ENCODE data around the gene COG5. TPM values are rescaled to one million over a fixed set of nuclear protein-coding genes. Genes with fewer than 3 reads are reported as not detected.
A peak's percentile ranks its signal among the peaks of the same experiment; 100 is the strongest.

Gene COG5
- polyA plus RNA-seq, 10 donors = 23.9 to 36.5 (median 28.1) TPM

- no peak for DNase-seq
Measured at GRCh38 chr7:107338080-107338479, 225.6 kb downstream of the COG5 start.

- no peak for DNase-seq
Measured at GRCh38 chr7:107332488-107333269, 231.0 kb downstream of the COG5 start.

GRCh38 chr7:107330478-107330877, 233.2 kb downstream of the COG5 start:
- DNase-seq = no peak

- no peak for DNase-seq
Measured at GRCh38 chr7:107327986-107328569, 235.6 kb downstream of the COG5 start.

- DNase-seq = no peak
Measured at GRCh38 chr7:107326061-107326460, 237.7 kb downstream of the COG5 start.

GRCh38 chr7:107322015-107322414, 241.7 kb downstream of the COG5 start:
- no peak for DNase-seq

- DNase-seq = no peak
Measured at GRCh38 chr7:107321611-107322010, 242.1 kb downstream of the COG5 start.

GRCh38 chr7:107319724-107320228, 243.9 kb downstream of the COG5 start:
- DNase-seq = no peak

- peak; percentile 10 to 60 (median 34) for DNase-seq
Measured at GRCh38 chr7:107318523-107319160, 245.1 kb downstream of the COG5 start.

- DNase-seq = peak in 2 of 3 donors; percentile 1 to 39
Measured at GRCh38 chr7:107315716-107316220, 248.0 kb downstream of the COG5 start.

GRCh38 chr7:107313355-107313754, 250.4 kb downstream of the COG5 start:
- no peak for DNase-seq

GRCh38 chr7:107312418-107312817, 251.3 kb downstream of the COG5 start:
- DNase-seq = peak in 1 of 3 donors; percentile 17

- no peak for DNase-seq
Measured at GRCh38 chr7:107309296-107309695, 254.4 kb downstream of the COG5 start.

- DNase-seq = no peak
Measured at GRCh38 chr7:107304636-107305035, 259.1 kb downstream of the COG5 start.

GRCh38 chr7:107304063-107304462, 259.7 kb downstream of the COG5 start:
- no peak for DNase-seq

- no peak for DNase-seq
Measured at GRCh38 chr7:107302250-107302847, 261.4 kb downstream of the COG5 start.

- no peak for DNase-seq
Measured at GRCh38 chr7:107294182-107294581, 269.5 kb downstream of the COG5 start.

GRCh38 chr7:107292591-107292990, 271.1 kb downstream of the COG5 start:
- no peak for DNase-seq

- DNase-seq = no peak
Measured at GRCh38 chr7:107291434-107291833, 272.3 kb downstream of the COG5 start.

- DNase-seq = no peak
Measured at GRCh38 chr7:107286751-107287621, 276.7 kb downstream of the COG5 start.

GRCh38 chr7:107284911-107285479, 278.7 kb downstream of the COG5 start:
- no peak for DNase-seq

Measured in muscle of back (tissue), 11 donors.